Astrocyte (in vitro differentiated cells and primary cell): ENCODE measurements around the gene FDX1.

ENCODE experiments used
- CTCF ChIP-seq: IDR thresholded peaks from 2 replicates; pipeline ENCODE4 v1.5.1; 2011; ENCODE audit warnings: low read depth, mild to moderate bottlenecking, inconsistent platforms, low read length, moderate library complexity; ENCODE audit not compliant: insufficient read depth
- EZH2 ChIP-seq: IDR thresholded peaks from 2 replicates; pipeline ENCODE4 v1.6.1; 2012; ENCODE audit warnings: mild to moderate bottlenecking, low read length, inconsistent platforms; ENCODE audit not compliant: insufficient read depth

DNA sequence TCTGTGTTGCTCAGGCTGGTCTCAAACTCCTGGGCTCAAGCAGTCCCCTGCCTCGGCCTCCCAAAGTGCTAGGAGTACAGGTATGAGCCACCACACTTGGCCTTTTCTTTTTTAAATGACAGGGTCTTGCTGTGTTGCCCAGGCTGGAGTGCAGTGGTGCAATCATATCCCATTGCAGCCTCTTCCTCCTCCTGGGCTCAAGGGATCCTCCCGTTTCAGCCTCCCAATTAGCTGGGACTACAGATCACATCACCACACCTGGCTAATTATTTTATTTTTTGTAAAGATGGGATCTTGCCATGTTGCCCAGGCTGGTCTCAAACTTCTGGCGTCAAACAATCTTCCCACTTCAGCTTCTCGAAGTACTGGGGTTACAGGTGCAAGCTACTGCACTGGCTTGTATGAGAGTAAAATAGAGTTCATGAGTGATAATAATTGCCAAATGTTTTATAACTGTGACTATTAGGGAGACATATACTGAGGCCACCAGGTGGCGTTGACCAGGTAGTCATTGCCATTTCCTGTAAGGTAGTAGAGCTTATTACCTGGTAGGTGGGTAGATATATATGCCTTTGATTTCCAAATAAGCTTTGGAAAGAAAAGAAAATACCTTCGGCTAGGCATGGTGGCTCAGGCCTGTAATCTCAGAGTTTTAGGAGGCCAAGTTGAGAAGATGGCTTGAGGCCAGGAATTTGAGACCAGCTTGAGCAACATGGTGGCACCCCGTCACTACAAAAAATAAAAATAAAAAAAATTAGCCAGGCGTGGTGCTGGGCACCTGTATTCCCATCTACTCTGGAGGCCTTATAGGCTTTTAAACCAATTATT, 5.4 kb downstream of the FDX1 start:
- TF ChIP-seq CTCF (peak; percentile 15), EZH2 (no peak)
